ENCODE measurements around the gene GUCY1A1. TPM values are rescaled to one million over a fixed set of nuclear protein-coding genes. Genes with fewer than 3 reads are reported as not detected.

The GUCY1A1 gene
- total RNA-seq, 1 donor from 2014 or later, result not detected

- no peak for DNase-seq (ENCODE audit: low read depth)
Measured at GRCh38 chr4:155734951-155735350, 68.3 kb downstream of the GUCY1A1 start.

GRCh38 chr4:155735496-155735895 is 68.8 kb downstream of the GUCY1A1 start:
- DNase-seq (ENCODE audit: low read depth), result no peak

GRCh38 chr4:155738548-155738947 is 71.9 kb downstream of the GUCY1A1 start:
- DNase-seq (ENCODE audit: low read depth), result peak; percentile 23

GRCh38 chr4:155741546-155741945 is 74.9 kb downstream of the GUCY1A1 start:
- DNase-seq (ENCODE audit: low read depth), result no peak

- DNase-seq (ENCODE audit: low read depth), result peak; percentile 70
Measured at GRCh38 chr4:155742310-155743015, 75.8 kb downstream of the GUCY1A1 start.

- DNase-seq (ENCODE audit: low read depth), result no peak
Measured at GRCh38 chr4:155745984-155746383, 79.3 kb downstream of the GUCY1A1 start.

- no peak for DNase-seq (ENCODE audit: low read depth)
Measured at GRCh38 chr4:155748039-155748438, 81.4 kb downstream of the GUCY1A1 start.

- DNase-seq (ENCODE audit: low read depth), result no peak
Measured at GRCh38 chr4:155749041-155749440, 82.4 kb downstream of the GUCY1A1 start.

GRCh38 chr4:155751569-155751968 is 84.9 kb downstream of the GUCY1A1 start:
- no peak for DNase-seq (ENCODE audit: low read depth)

GRCh38 chr4:155757745-155758265 is 91.2 kb downstream of the GUCY1A1 start:
- DNase-seq (ENCODE audit: low read depth), result no peak

- DNase-seq (ENCODE audit: low read depth), result peak; percentile 95
Measured at GRCh38 chr4:155758481-155759371, 92.1 kb downstream of the GUCY1A1 start, which contains the start of gene GUCY1B1. GUCY1B1 (plus strand) TSS chr4:155759021; CDS start chr4:155759141, 120 bp downstream.

GRCh38 chr4:155759372-155760252 is 93.0 kb downstream of the GUCY1A1 start:
- DNase-seq (ENCODE audit: low read depth), result peak; percentile 44

- DNase-seq (ENCODE audit: low read depth), result no peak
Measured at GRCh38 chr4:155761047-155761446, 94.4 kb downstream of the GUCY1A1 start.

GRCh38 chr4:155761916-155762315 is 95.3 kb downstream of the GUCY1A1 start:
- peak; percentile 4 for DNase-seq (ENCODE audit: low read depth)

GRCh38 chr4:155762334-155762733 is 95.7 kb downstream of the GUCY1A1 start:
- peak; percentile 30 for DNase-seq (ENCODE audit: low read depth)

- no peak for DNase-seq (ENCODE audit: low read depth)
Measured at GRCh38 chr4:155763551-155763950, 96.9 kb downstream of the GUCY1A1 start.

- no peak for DNase-seq (ENCODE audit: low read depth)
Measured at GRCh38 chr4:155765149-155765548, 98.5 kb downstream of the GUCY1A1 start.

GRCh38 chr4:155766622-155767021 is 100.0 kb downstream of the GUCY1A1 start:
- no peak for DNase-seq (ENCODE audit: low read depth)

- no peak for DNase-seq (ENCODE audit: low read depth)
Measured at GRCh38 chr4:155768370-155768769, 101.7 kb downstream of the GUCY1A1 start.

- DNase-seq (ENCODE audit: low read depth), result no peak
Measured at GRCh38 chr4:155769090-155769489, 102.4 kb downstream of the GUCY1A1 start.

All from myocyte (in vitro differentiated cells).